GM21526 (cell line): Measurements from ENCODE around the gene WAS.
"Not testable (repeated sequence)": the region's sequence is repeated elsewhere in the genome, so short reads cannot be mapped to it uniquely, and the experiment has no call there.

Experiments
- ATAC-seq: cut with Tn5 transposase; IDR thresholded peaks from one replicate; pipeline ENCODE4 v1.9.1; 2021; ENCODE audit warnings: moderate library complexity; ENCODE audit not compliant: unreplicated experiment, low FRiP score

The WAS gene

GRCh38 chrX:48684134-48684533 is 535 bp downstream of the WAS start:
- no peak for ATAC-seq

- no peak for ATAC-seq
Measured at GRCh38 chrX:48685416-48685815, 1.8 kb downstream of the WAS start.

GRCh38 chrX:48688531-48689150 is 5.0 kb downstream of the WAS start:
- no peak for ATAC-seq

DNA sequence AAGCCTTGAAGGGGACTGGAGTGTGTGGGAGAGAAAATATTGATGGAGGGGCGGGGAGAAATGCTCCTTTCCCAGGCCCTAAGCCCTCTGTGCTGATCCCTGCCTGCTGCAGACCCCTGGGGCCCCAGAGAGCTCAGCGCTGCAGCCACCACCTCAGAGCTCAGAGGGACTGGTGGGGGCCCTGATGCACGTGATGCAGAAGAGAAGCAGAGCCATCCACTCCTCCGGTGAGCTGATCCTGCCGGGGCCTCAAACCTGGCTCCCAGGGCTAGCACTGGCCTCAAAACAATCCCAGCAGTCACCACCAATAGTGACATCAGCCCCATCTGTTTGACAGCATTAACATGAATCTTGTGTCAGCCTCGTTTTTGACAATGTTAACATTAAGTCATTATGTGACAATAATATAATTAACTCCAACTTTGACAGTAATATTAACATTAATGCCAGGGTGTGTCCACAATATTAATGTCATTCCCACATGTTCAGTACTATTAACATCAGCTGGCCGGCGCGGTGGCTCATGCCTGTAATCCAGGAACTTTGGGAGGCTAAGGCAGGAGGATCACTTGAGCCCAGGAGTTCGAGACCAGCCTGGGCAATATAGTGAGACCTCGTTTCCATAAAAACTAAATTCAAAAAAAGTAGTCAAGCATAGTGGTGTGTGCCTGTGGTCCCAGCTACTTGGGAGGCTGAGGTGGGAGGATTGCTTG is 5.8 kb downstream of the WAS start:
- ATAC-seq, result no peak

- ATAC-seq, result not testable (repeated sequence)
Measured at GRCh38 chrX:48691746-48692145, 8.1 kb downstream of the WAS start.

GRCh38 chrX:48694776-48695533 is 11.4 kb downstream of the WAS start:
- ATAC-seq, result no peak

DNA sequence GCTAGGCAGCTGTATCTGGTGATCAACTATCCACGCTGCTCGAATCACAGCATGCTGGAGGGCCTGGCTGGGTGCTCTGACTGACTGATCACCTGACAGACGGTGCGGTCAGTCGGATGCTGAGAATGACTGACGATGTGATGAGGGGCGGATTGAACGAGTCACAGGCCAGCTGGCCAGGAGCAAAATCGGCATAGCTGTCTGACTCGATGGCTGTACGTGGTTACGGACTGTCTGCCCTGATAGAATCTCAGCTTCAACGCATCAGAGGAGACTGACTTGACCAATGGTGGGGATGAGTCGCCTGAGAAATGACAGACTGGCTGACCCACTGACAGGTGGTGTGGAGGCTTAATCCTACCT is 11.9 kb downstream of the WAS start:
- no peak for ATAC-seq

DNA sequence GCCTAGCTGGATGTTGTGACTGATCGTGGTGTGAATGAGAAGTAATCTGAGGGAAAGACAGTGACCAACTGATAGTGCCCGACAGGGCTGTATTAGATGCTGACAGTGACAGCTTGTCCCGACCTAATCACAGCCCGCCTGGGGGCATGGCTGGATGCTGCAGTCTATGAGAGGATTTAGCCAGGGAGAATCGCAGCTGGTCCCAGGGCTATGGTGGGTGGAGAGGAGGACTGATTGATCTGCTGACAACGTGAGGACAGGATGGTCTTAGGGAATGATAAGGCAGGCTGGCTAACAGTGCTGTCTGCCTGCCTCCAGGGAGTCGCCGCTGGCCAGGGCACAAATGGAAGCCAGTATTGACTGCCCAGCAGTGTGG is 12.3 kb downstream of the WAS start:
- ATAC-seq, result no peak

GRCh38 chrX:48696301-48696908 is 12.8 kb downstream of the WAS start, which contains the start of gene SUV39H1:
Gene SUV39H1 (plus strand): TSS chrX:48696734. CDS start chrX:48696785, 51 bp downstream.
- ATAC-seq, result peak; percentile 75

- ATAC-seq, result peak; percentile 4
Measured at GRCh38 chrX:48696909-48697727, 13.5 kb downstream of the WAS start.

GRCh38 chrX:48698306-48698705 is 14.7 kb downstream of the WAS start:
- no peak for ATAC-seq

DNA sequence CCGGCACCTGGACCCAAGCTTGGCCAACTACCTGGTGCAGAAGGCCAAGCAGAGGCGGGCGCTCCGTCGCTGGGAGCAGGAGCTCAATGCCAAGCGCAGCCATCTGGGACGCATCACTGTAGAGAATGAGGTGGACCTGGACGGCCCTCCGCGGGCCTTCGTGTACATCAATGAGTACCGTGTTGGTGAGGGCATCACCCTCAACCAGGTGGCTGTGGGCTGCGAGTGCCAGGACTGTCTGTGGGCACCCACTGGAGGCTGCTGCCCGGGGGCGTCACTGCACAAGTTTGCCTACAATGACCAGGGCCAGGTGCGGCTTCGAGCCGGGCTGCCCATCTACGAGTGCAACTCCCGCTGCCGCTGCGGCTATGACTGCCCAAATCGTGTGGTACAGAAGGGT is 16.6 kb downstream of the WAS start:
- no peak for ATAC-seq

DNA sequence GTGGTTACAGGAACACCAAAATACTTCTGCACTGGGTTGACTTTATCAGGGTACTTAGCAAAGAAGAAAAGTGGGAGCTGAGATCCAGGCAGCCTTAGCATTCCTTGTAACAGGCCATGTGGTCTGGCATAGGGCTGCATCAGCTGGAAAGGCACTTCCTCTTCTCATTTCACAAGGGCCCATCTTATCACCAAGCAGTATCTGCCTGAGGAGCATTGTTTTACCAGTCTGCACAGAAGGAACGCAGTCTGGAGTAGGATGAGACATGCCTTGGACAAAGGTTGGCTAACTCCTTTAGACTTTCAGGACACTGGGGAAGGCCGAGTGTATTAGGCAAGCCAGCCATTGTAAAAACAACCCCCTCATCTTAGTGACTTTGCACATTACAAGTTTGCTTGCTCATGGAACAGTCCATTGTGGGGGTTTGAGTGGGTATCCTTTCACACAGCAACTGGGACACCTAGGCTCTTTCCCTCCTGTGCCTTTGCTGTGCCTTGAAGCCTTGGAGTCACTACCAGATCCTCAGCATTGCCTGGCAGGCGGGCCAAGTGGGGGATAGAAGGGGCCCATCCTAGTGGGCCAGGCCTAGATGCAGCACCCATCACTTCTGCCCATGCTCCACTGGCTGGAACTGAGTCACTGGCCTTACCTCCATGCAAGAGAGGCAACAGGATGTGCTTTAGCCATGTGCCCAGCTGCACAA is 17.5 kb downstream of the WAS start:
- no peak for ATAC-seq

GRCh38 chrX:48702032-48702431 is 18.4 kb downstream of the WAS start:
- ATAC-seq, result no peak

DNA sequence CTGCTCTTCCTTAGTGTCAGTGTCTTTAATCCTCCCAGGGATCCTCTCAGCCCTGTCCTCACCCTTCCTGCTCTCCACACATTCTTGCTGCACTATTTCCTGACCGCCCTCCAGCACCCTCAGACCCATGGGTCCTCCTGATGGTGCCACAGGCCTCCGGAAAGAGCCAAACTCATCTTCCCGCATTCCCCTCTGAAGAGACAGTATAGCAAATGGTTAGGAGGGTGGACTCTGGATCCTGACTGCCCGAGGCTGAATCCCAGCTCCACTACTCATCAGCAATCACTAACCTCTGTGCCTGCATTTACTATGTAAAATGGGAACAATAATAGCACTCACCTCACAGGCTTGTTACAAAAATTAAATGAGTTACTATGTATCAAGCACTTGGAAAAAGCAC is 19.1 kb downstream of the WAS start:
- no peak for ATAC-seq

DNA sequence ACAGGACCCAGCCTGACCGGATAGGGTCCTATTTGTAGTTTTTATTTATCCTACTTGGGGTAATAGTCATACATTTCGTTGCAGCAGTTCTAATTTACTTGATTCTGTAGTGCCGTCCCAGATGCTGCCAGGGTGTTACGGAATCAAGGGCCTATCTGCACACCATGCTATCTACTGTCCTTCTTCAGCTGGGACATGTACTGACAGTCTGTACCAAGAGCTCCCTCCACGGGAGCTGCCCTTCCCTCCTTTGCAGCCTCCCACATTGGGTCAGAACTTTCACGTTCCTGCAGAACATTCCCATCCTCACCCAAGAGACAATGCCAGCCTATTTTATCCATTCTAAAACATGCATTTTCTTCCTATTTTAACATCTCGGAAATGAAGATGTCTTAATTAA is 19.6 kb downstream of the WAS start:
- no peak for ATAC-seq

DNA sequence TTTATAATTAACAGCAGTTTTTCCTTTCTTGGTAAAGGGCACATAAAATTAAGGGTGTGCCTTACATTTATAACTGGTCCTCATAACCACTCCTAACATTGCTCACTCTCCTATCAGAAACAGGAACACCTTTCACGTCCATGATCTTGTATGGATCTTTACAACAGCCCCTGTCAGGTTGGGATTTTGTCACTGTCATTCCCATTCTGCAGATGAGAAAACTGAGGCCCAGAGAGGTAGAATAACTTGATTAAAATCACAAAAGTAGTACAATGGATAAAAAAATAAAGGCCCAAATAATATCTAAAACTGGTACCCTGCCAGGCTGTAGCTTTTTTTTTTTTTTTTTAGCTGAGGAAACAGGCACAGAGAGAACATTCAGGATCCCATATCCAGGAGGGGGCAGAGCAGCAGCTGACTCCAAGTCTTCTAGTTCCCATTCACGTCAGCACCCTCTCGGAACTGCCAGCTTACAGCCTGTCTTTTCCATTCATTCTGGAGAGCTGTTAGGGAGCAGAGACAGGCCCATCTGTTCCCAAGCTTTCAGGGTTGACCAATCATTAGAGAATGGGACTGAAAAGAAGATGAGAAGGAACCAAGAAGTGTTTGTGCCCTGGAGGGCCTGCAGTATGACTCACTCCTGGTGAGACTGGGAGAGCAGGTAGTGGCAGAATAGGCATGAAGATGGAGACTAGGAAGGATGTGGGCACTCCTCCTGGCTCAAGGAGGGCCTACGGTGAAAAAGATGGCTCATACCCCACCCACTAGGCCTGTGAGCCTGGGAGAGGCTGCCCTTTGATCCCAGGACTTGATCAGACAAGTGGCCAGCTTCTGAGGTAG is 20.3 kb downstream of the WAS start:
- no peak for ATAC-seq

DNA sequence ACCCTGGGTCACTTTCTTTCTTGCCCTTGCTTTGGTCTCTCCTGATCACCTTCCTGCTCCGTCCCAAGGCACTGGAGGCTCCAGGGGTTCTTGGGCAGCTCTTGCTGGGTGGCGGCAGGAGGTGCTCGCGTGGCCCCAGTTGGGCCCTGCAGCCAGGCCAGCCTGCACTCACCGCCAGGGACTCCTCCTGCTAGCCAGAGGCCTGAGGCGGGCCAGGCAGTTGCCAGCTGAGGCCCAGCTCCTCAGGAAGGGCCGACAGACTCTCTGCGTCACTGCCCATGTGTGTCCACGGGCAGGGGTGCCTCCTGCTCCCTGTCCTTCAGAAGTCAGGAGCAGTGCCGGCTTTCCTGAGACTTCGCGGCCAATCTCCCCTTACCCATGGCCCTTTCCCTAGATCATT is 22.3 kb downstream of the WAS start:
- no peak for ATAC-seq

GRCh38 chrX:48709522-48710112 is 26.0 kb downstream of the WAS start:
- ATAC-seq, result no peak
